HepG2 (cell line): ENCODE results near the gene TRAP1. TPM values are rescaled to one million over a fixed set of nuclear protein-coding genes. Genes with fewer than 3 reads are reported as not detected.
A peak's percentile ranks its signal among the peaks of the same experiment; 100 is the strongest.

Experiments used
- ATF6 ChIP-seq: sonication (generic); formaldehyde crosslinking; conservative IDR thresholded peaks from 2 replicates; pipeline ENCODE4 v1.4.0; 2020; ENCODE audit warnings: missing genetic modification reagents
- BRCA1 ChIP-seq: sonication (generic); formaldehyde crosslinking; IDR thresholded peaks from 2 replicates; pipeline ENCODE4 v1.4.0; 2020; ENCODE audit warnings: missing genetic modification reagents
- HMG20A ChIP-seq: IDR thresholded peaks from 2 replicates; pipeline ENCODE4 v1.6.1; 2016; ENCODE audit warnings: borderline replicate concordance
- HOXA5 ChIP-seq: sonication (generic); formaldehyde crosslinking; IDR thresholded peaks from 2 replicates; pipeline ENCODE4 v1.4.0; 2020; ENCODE audit warnings: missing genetic modification reagents
- JDP2 ChIP-seq: sonication (generic); formaldehyde crosslinking; IDR thresholded peaks from 2 replicates; pipeline ENCODE4 v1.8.1; 2022; ENCODE audit warnings: missing genetic modification reagents, borderline replicate concordance
- MYC ChIP-seq: sonication (generic); formaldehyde crosslinking; IDR thresholded peaks from 2 replicates; pipeline ENCODE4 v1.9.0; 2021; ENCODE audit warnings: missing genetic modification reagents, borderline replicate concordance
- NFYC ChIP-seq: IDR thresholded peaks from 2 replicates; pipeline ENCODE4 v1.6.1; 2016; ENCODE audit warnings: missing genetic modification reagents, missing compliant biosample characterization
- POGZ ChIP-seq: sonication (generic); formaldehyde crosslinking; IDR thresholded peaks from 2 replicates; pipeline ENCODE4 v1.4.0; 2020; ENCODE audit warnings: mild to moderate bottlenecking, missing genetic modification reagents
- POLR2G ChIP-seq: fragments of 200-400 bp; formaldehyde crosslinking; IDR thresholded peaks from 2 replicates; pipeline ENCODE4 v1.6.1; 2018; ENCODE audit warnings: mild to moderate bottlenecking, low read depth, low read length, moderate library complexity
- SATB2 ChIP-seq: sonication (generic); formaldehyde crosslinking; IDR thresholded peaks from 2 replicates; pipeline ENCODE4 v1.5.0; 2020; ENCODE audit warnings: missing genetic modification reagents
- SP140L ChIP-seq: sonication (generic); formaldehyde crosslinking; IDR thresholded peaks from 2 replicates; pipeline ENCODE4 v1.4.0; 2020; ENCODE audit warnings: missing genetic modification reagents, borderline replicate concordance
- SYNCRIP ChIP-seq: fragments of 200-400 bp; formaldehyde crosslinking; IDR thresholded peaks from 2 replicates; pipeline ENCODE4 v1.6.1; 2018; ENCODE audit warnings: mild to moderate bottlenecking, low read depth, low read length; ENCODE audit not compliant: insufficient read depth
- ZNF234 ChIP-seq: sonication (generic); formaldehyde crosslinking; conservative IDR thresholded peaks from 2 replicates; pipeline ENCODE4 v1.5.1; 2020; ENCODE audit warnings: mild to moderate bottlenecking, missing genetic modification reagents
- ZNF337 ChIP-seq: sonication (generic); formaldehyde crosslinking; IDR thresholded peaks from 2 replicates; pipeline ENCODE4 v1.5.1; 2020; ENCODE audit warnings: missing genetic modification reagents, low read depth, mild to moderate bottlenecking, borderline replicate concordance
- ZNF460 ChIP-seq: sonication (generic); formaldehyde crosslinking; IDR thresholded peaks from 2 replicates; pipeline ENCODE4 v1.5.1; 2020; ENCODE audit warnings: missing genetic modification reagents, mild to moderate bottlenecking, borderline replicate concordance
- ZNF558 ChIP-seq: sonication (generic); formaldehyde crosslinking; IDR thresholded peaks from 2 replicates; pipeline ENCODE4 v1.9.0; 2022; ENCODE audit warnings: mild to moderate bottlenecking, missing genetic modification reagents, borderline replicate concordance
- ZSCAN21 ChIP-seq: sonication (generic); formaldehyde crosslinking; IDR thresholded peaks from 2 replicates; pipeline ENCODE4 v1.8.0; 2022; ENCODE audit warnings: mild to moderate bottlenecking, missing genetic modification reagents, moderate library complexity, borderline replicate concordance
- ZZZ3 ChIP-seq: sonication (generic); formaldehyde crosslinking; IDR thresholded peaks from 2 replicates; pipeline ENCODE4 v1.4.0; 2020; ENCODE audit warnings: missing genetic modification reagents, mild to moderate bottlenecking, borderline replicate concordance
- polyA plus RNA-seq, 8 experiments: library from polyadenylated mRNA; depleted of rRNA in 3 of 8; stranded (reverse) in 7 of 8; unstranded in 1 of 8; fragments of >200 nt; fragmentation: Illumina TruSeq in 4 of 8; extraction: Trizol in 4 of 8; gene quantifications; 2 replicates each; pipeline versions ENCODE4 v1.2.1 to v1.2.3, GENCODE V29; 2011 to 2016; ENCODE audit warnings: low read depth in 4 of 8, missing spikeins in 1 of 8, mixed read lengths in 1 of 8; ENCODE audit not compliant: insufficient read depth in 1 of 8
- total RNA-seq, 5 experiments: library from RNA; depleted of rRNA; stranded (reverse); fragments of >200 nt; fragmentation: Illumina TruSeq; extraction: Trizol; gene quantifications; 2 replicates each; pipeline ENCODE4 v1.2.3, GENCODE V29; 2016; ENCODE audit warnings: low read depth in 1 of 5
- TF ChIP-seq, protein P1 (sequence below): sonication (generic); formaldehyde crosslinking; IDR thresholded peaks from 2 replicates; pipeline ENCODE4 v1.5.0; 2020; ENCODE audit warnings: missing genetic modification reagents, mild to moderate bottlenecking, borderline replicate concordance
- TF ChIP-seq, protein P2 (sequence below): sonication (generic); formaldehyde crosslinking; IDR thresholded peaks from 2 replicates; pipeline ENCODE4 v1.4.0; 2020; ENCODE audit warnings: missing genetic modification reagents, mild to moderate bottlenecking, borderline replicate concordance
- TF ChIP-seq, protein P3 (sequence below): sonication (generic); formaldehyde crosslinking; IDR thresholded peaks from 2 replicates; pipeline ENCODE4 v1.8.1; 2023; ENCODE audit warnings: missing genetic modification reagents, mild to moderate bottlenecking, borderline replicate concordance
- TF ChIP-seq, protein P4 (sequence below): sonication (generic); formaldehyde crosslinking; IDR thresholded peaks from 2 replicates; pipeline ENCODE4 v1.4.0; 2020; ENCODE audit warnings: missing genetic modification reagents, borderline replicate concordance

TRAP1 gene
- total and polyA plus RNA-seq, 2 of the 13 experiments (the other 11 are each of a cell fraction or from before 2014, with no cell fraction given), result 127 to 240 TPM

- TF ChIP-seq SYNCRIP (no peak), POGZ (CRISPR knock-in tag) (no peak), ATF6 (CRISPR knock-in tag) (no peak), SP140L (CRISPR knock-in tag) (no peak), SATB2 (CRISPR knock-in tag) (no peak), NFYC (CRISPR knock-in tag) (no peak), HOXA5 (no peak), ZZZ3 (CRISPR knock-in tag) (no peak), JDP2 (CRISPR knock-in tag) (no peak), MYC (CRISPR knock-in tag) (no peak), BRCA1 (CRISPR knock-in tag) (no peak), ZNF558 (CRISPR knock-in tag) (no peak), ZNF234 (CRISPR knock-in tag) (no peak), POLR2G (no peak), ZNF460 (no peak), ZSCAN21 (CRISPR knock-in tag) (no peak), ZNF337 (CRISPR knock-in tag) (no peak), HMG20A (CRISPR knock-in tag) (peak; percentile 53; the same call in 1 of the 2 replicates)
- TF ChIP-seq, protein P1, sequence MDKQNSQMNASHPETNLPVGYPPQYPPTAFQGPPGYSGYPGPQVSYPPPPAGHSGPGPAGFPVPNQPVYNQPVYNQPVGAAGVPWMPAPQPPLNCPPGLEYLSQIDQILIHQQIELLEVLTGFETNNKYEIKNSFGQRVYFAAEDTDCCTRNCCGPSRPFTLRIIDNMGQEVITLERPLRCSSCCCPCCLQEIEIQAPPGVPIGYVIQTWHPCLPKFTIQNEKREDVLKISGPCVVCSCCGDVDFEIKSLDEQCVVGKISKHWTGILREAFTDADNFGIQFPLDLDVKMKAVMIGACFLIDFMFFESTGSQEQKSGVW (CRISPR knock-in tag), result no peak
- TF ChIP-seq, protein P2, sequence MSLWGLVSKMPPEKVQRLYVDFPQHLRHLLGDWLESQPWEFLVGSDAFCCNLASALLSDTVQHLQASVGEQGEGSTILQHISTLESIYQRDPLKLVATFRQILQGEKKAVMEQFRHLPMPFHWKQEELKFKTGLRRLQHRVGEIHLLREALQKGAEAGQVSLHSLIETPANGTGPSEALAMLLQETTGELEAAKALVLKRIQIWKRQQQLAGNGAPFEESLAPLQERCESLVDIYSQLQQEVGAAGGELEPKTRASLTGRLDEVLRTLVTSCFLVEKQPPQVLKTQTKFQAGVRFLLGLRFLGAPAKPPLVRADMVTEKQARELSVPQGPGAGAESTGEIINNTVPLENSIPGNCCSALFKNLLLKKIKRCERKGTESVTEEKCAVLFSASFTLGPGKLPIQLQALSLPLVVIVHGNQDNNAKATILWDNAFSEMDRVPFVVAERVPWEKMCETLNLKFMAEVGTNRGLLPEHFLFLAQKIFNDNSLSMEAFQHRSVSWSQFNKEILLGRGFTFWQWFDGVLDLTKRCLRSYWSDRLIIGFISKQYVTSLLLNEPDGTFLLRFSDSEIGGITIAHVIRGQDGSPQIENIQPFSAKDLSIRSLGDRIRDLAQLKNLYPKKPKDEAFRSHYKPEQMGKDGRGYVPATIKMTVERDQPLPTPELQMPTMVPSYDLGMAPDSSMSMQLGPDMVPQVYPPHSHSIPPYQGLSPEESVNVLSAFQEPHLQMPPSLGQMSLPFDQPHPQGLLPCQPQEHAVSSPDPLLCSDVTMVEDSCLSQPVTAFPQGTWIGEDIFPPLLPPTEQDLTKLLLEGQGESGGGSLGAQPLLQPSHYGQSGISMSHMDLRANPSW (CRISPR knock-in tag), result no peak
- TF ChIP-seq, protein P3, sequence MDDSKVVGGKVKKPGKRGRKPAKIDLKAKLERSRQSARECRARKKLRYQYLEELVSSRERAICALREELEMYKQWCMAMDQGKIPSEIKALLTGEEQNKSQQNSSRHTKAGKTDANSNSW, result no peak
- TF ChIP-seq, protein P4, sequence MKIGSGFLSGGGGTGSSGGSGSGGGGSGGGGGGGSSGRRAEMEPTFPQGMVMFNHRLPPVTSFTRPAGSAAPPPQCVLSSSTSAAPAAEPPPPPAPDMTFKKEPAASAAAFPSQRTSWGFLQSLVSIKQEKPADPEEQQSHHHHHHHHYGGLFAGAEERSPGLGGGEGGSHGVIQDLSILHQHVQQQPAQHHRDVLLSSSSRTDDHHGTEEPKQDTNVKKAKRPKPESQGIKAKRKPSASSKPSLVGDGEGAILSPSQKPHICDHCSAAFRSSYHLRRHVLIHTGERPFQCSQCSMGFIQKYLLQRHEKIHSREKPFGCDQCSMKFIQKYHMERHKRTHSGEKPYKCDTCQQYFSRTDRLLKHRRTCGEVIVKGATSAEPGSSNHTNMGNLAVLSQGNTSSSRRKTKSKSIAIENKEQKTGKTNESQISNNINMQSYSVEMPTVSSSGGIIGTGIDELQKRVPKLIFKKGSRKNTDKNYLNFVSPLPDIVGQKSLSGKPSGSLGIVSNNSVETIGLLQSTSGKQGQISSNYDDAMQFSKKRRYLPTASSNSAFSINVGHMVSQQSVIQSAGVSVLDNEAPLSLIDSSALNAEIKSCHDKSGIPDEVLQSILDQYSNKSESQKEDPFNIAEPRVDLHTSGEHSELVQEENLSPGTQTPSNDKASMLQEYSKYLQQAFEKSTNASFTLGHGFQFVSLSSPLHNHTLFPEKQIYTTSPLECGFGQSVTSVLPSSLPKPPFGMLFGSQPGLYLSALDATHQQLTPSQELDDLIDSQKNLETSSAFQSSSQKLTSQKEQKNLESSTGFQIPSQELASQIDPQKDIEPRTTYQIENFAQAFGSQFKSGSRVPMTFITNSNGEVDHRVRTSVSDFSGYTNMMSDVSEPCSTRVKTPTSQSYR (CRISPR knock-in tag), result no peak
Measured at GRCh38 chr16:3646348-3646920, 70.9 kb downstream of the TRAP1 start (continued).
